GM21786 (cell line): ENCODE data around the gene PAK1IP1.
"Not testable (repeated sequence)": the region's sequence is repeated elsewhere in the genome, so short reads cannot be mapped to it uniquely, and the experiment has no call there.

ENCODE experiments used
- ATAC-seq: cut with Tn5 transposase; IDR thresholded peaks from one replicate; pipeline ENCODE4 v1.9.1; 2021; ENCODE audit not compliant: unreplicated experiment

Gene PAK1IP1

GRCh38 chr6:10740061-10740460 lies 45.3 kb downstream of the PAK1IP1 start:
- ATAC-seq: no peak

GRCh38 chr6:10741643-10742042 lies 46.9 kb downstream of the PAK1IP1 start:
- not testable (repeated sequence) for ATAC-seq

DNA sequence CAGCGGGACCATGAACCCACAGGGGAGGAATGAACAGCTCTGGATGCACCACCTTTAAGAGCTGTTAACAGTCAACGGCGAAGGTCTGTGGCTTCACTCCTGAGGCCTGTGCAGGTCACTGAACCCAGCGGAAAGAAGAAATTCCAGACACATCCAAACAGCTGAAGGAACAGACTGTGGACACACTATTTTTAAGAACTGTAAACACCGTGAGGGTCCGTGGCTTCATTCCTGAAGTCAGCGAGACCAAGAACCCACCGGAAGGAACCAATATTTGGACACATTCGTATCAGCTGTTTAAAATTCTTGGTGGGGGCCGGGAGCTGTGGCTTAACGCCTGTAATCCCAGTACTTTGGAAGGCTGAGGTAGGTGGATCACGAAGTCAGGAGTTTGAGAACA lies 47.5 kb downstream of the PAK1IP1 start:
- ATAC-seq: no peak

GRCh38 chr6:10743515-10743914 lies 48.7 kb downstream of the PAK1IP1 start:
- ATAC-seq: no peak

DNA sequence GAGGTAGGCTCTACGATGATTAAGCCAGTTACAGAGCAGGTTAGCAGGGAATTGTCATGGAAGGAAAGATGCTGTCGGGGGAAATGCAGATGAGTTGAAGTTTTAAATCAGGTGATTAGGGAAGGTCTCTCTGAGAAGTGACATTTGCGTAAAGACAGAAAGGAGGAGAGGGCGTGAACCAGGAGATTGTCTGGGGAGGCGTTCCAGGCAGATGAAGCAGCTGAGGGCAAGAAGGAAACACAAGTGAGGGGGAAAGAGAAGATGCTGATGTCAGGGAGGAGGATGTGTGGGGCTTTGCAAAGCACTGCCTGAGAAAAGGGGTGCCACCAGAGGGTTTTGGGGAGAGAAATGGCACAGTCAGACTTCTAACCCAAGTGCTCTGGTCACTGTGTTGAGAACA lies 50.3 kb downstream of the PAK1IP1 start:
- ATAC-seq: no peak

- ATAC-seq: no peak
Observed at GRCh38 chr6:10746915-10747250, 52.1 kb downstream of the PAK1IP1 start.

GRCh38 chr6:10747251-10747972 lies 52.6 kb downstream of the PAK1IP1 start, which contains the start of gene TMEM14B:
Gene TMEM14B (plus strand): TSS chr6:10747805. CDS start chr6:10749246, 1,441 bp downstream.
- peak; percentile 93 for ATAC-seq

DNA sequence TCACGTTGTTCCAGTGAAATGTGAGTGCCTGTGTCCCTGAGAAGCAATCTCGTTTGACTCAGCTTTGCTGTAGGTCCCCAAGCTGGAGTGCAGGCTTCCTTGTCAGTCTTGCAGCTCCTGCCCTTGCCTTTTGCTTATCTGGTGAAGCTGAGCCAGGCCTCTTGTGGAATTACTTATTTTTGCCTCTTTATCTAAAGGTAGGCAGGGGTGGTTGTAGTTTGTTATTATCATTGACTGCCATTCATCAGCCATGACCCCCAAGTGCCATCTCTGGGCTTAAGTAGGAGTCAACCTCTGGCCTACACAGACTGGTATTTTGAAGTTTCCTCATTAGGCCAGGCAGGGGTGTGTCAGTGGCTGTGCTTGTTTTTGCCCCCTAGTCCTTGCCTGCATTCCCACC lies 55.0 kb downstream of the PAK1IP1 start:
- no peak for ATAC-seq

GRCh38 chr6:10750568-10750967 lies 55.8 kb downstream of the PAK1IP1 start:
- ATAC-seq: not testable (repeated sequence)

GRCh38 chr6:10751757-10752156 lies 57.0 kb downstream of the PAK1IP1 start:
- not testable (repeated sequence) for ATAC-seq

DNA sequence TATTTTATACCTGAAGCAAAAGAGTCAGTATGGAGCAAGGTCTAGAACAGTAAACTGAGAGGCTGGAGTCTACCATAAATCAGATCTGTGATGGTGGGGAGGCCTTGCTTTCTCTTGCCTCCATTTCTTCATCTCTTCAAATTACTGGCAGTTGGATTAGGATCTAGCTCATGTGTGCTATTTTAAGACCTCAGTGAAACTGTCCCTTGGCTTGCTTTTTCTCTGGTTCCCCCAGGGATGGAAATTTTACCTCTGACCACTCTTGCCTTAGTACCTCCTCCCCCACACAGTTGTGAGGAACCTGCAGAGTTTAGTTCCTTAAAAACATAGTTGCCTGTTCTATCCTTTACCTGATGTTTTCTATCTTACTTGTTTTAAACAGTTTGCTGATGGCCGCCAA lies 61.3 kb downstream of the PAK1IP1 start:
- no peak for ATAC-seq
